ENCODE results near the gene EIF4EBP3. TPM values are rescaled to one million over a fixed set of nuclear protein-coding genes. Genes with fewer than 3 reads are reported as not detected.

EIF4EBP3 gene
- polyA plus RNA-seq, 1 donor from 2014 or later, result 1.0 TPM

DNA sequence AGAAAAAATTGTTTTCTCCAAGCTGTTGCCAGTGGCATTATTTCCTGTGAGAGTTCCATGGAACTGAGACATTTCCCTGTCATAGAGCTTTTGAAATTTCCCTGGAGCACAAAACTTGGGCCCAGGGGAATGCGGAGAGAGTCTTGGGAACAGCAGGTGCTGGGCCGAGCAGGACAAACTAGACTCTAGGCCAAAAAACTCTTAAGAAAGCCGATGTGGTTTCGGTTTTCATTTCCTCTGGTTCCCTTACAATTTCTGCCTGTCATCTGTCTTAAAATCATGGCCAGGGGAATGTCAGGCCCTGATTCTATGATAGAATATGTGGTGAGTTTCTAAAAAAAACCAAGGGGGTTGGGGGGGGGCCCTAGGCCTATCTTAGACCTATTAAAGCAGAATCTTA, 21.7 kb downstream of the EIF4EBP3 start:
- H3K27me3 ChIP-seq (ENCODE audit: insufficient read depth, low read depth, low read length), result no peaks in the 10 kb centered on the region
- no peak overlapping the region for H3K27ac ChIP-seq (ENCODE audit: low read length)
- no peak overlapping the region for H2AFZ ChIP-seq (ENCODE audit: low read depth, low read length)
- no peak overlapping the region for H3K4me3 ChIP-seq (ENCODE audit: low read length)
- H3K4me2 ChIP-seq (ENCODE audit: low read length), result no peak overlapping the region
- no peaks in the 10 kb centered on the region for H3K9me3 ChIP-seq (ENCODE audit: low read length)
- peaks cover 14% of the 10 kb centered on the region for H3K79me2 ChIP-seq (replicated peaks; ENCODE audit: insufficient read depth, low read length)
- no peaks in the 10 kb centered on the region for H4K20me1 ChIP-seq (ENCODE audit: insufficient read depth)
- H3K36me3 ChIP-seq (ENCODE audit: insufficient read depth, low read length), result no peaks in the 10 kb centered on the region
- H3K9me2 ChIP-seq (ENCODE audit: insufficient read depth, low read length), result no peaks in the 10 kb centered on the region
- no peak overlapping the region for H3K9ac ChIP-seq (ENCODE audit: low read length)
- no peaks in the 10 kb centered on the region for H3F3A ChIP-seq (ENCODE audit: insufficient read depth, low read length, poor library complexity, severe bottlenecking)
- TF ChIP-seq MXI1 (conservative IDR thresholded peaks at IDR 0.05; ENCODE audit: poor library complexity, severe bottlenecking) (no peak), SMC3 (conservative IDR thresholded peaks at IDR 0.05; ENCODE audit: poor library complexity) (no peak), EZH2 (IDR thresholded peaks at IDR 0.05; ENCODE audit: borderline replicate concordance, insufficient read depth, low read length, poor library complexity, severe bottlenecking) (no peak), POLR2AphosphoS5 (IDR thresholded peaks at IDR 0.05) (no peak), RAD21 (conservative IDR thresholded peaks at IDR 0.05) (no peak)
- TF ChIP-seq, protein P1, sequence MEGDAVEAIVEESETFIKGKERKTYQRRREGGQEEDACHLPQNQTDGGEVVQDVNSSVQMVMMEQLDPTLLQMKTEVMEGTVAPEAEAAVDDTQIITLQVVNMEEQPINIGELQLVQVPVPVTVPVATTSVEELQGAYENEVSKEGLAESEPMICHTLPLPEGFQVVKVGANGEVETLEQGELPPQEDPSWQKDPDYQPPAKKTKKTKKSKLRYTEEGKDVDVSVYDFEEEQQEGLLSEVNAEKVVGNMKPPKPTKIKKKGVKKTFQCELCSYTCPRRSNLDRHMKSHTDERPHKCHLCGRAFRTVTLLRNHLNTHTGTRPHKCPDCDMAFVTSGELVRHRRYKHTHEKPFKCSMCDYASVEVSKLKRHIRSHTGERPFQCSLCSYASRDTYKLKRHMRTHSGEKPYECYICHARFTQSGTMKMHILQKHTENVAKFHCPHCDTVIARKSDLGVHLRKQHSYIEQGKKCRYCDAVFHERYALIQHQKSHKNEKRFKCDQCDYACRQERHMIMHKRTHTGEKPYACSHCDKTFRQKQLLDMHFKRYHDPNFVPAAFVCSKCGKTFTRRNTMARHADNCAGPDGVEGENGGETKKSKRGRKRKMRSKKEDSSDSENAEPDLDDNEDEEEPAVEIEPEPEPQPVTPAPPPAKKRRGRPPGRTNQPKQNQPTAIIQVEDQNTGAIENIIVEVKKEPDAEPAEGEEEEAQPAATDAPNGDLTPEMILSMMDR (IDR thresholded peaks at IDR 0.05; ENCODE audit: poor library complexity, severe bottlenecking), result no peak

DNA sequence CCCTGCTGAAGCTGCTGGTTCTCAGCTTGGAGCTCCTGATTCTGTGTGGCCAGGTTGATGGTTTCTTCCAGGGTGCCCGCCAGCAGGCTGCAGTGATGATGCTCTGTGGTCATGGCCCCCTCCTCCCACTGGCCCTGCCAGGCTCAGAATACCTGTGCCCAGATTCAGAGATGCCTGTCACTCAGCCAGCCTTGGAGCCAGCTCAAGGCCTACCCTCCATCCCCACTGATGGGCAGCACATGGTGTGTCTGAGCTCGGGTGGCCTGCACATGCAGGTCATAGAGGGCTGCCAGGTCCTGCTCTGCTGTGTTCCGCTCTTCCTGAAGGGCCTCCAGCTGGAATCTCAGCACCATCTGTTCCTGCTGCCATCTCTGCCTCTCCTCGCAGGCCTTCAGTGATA, 22.6 kb downstream of the EIF4EBP3 start:
- Histone ChIP-seq H3K9me2 (ENCODE audit: insufficient read depth, low read length) (no peaks in the 10 kb centered on the region), H3K4me3 (ENCODE audit: low read length) (no peak overlapping the region), H3K79me2 (replicated peaks; ENCODE audit: insufficient read depth, low read length) (peaks cover 11% of the 10 kb centered on the region), H3K4me2 (ENCODE audit: low read length) (no peak overlapping the region), H3K36me3 (ENCODE audit: insufficient read depth, low read length) (no peaks in the 10 kb centered on the region), H3K27ac (ENCODE audit: low read length) (no peak overlapping the region), H3F3A (ENCODE audit: insufficient read depth, low read length, poor library complexity, severe bottlenecking) (no peaks in the 10 kb centered on the region), H4K20me1 (ENCODE audit: insufficient read depth) (no peaks in the 10 kb centered on the region), H3K9me3 (ENCODE audit: low read length) (no peaks in the 10 kb centered on the region), H2AFZ (ENCODE audit: low read depth, low read length) (no peak overlapping the region), H3K9ac (ENCODE audit: low read length) (no peak overlapping the region), H3K27me3 (ENCODE audit: insufficient read depth, low read depth, low read length) (no peaks in the 10 kb centered on the region)
- TF ChIP-seq, protein P1 (IDR thresholded peaks at IDR 0.05; ENCODE audit: poor library complexity, severe bottlenecking), result no peak

DNA sequence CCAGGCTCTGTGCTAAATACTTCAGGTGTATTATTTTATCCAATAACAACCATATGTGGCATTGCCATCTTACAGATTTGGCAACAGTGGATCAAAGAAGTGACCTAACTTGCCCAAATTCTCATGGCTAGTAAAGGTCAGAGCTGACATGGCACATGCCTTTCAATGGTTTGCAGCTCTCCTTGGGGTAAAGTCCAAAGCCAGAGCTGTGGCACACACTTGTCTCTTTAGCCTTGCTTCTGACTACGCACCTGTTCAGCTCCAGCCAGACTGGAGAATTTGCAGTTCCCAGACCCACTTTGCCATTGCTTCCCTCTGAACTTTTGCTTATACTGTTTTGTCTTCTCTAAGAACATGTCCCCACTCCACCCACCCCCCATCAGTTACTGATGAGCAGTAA, 23.0 kb downstream of the EIF4EBP3 start:
- Histone ChIP-seq H3K4me3 (ENCODE audit: low read length) (no peak overlapping the region), H3K9me2 (ENCODE audit: insufficient read depth, low read length) (no peaks in the 10 kb centered on the region), H3K27ac (ENCODE audit: low read length) (no peak overlapping the region), H3K4me2 (ENCODE audit: low read length) (no peak overlapping the region), H3K27me3 (ENCODE audit: insufficient read depth, low read depth, low read length) (no peaks in the 10 kb centered on the region), H3K36me3 (ENCODE audit: insufficient read depth, low read length) (no peaks in the 10 kb centered on the region), H3K79me2 (replicated peaks; ENCODE audit: insufficient read depth, low read length) (peaks cover 6% of the 10 kb centered on the region), H2AFZ (ENCODE audit: low read depth, low read length) (no peak overlapping the region), H4K20me1 (ENCODE audit: insufficient read depth) (no peaks in the 10 kb centered on the region), H3K9ac (ENCODE audit: low read length) (no peak overlapping the region), H3K9me3 (ENCODE audit: low read length) (no peaks in the 10 kb centered on the region), H3F3A (ENCODE audit: insufficient read depth, low read length, poor library complexity, severe bottlenecking) (no peaks in the 10 kb centered on the region)
- TF ChIP-seq RAD21 (conservative IDR thresholded peaks at IDR 0.05) (no peak), MXI1 (conservative IDR thresholded peaks at IDR 0.05; ENCODE audit: poor library complexity, severe bottlenecking) (no peak), EZH2 (IDR thresholded peaks at IDR 0.05; ENCODE audit: borderline replicate concordance, insufficient read depth, low read length, poor library complexity, severe bottlenecking) (no peak), POLR2AphosphoS5 (IDR thresholded peaks at IDR 0.05) (no peak), SMC3 (conservative IDR thresholded peaks at IDR 0.05; ENCODE audit: poor library complexity) (no peak), TAF1 (IDR thresholded peaks at IDR 0.05; ENCODE audit: low read depth) (no peak), EP300 (conservative IDR thresholded peaks at IDR 0.05; ENCODE audit: poor library complexity, severe bottlenecking) (no peak)
- TF ChIP-seq, protein P2, sequence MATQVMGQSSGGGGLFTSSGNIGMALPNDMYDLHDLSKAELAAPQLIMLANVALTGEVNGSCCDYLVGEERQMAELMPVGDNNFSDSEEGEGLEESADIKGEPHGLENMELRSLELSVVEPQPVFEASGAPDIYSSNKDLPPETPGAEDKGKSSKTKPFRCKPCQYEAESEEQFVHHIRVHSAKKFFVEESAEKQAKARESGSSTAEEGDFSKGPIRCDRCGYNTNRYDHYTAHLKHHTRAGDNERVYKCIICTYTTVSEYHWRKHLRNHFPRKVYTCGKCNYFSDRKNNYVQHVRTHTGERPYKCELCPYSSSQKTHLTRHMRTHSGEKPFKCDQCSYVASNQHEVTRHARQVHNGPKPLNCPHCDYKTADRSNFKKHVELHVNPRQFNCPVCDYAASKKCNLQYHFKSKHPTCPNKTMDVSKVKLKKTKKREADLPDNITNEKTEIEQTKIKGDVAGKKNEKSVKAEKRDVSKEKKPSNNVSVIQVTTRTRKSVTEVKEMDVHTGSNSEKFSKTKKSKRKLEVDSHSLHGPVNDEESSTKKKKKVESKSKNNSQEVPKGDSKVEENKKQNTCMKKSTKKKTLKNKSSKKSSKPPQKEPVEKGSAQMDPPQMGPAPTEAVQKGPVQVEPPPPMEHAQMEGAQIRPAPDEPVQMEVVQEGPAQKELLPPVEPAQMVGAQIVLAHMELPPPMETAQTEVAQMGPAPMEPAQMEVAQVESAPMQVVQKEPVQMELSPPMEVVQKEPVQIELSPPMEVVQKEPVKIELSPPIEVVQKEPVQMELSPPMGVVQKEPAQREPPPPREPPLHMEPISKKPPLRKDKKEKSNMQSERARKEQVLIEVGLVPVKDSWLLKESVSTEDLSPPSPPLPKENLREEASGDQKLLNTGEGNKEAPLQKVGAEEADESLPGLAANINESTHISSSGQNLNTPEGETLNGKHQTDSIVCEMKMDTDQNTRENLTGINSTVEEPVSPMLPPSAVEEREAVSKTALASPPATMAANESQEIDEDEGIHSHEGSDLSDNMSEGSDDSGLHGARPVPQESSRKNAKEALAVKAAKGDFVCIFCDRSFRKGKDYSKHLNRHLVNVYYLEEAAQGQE (IDR thresholded peaks at IDR 0.05; ENCODE audit: borderline replicate concordance), result no peak
- TF ChIP-seq, protein P1 (IDR thresholded peaks at IDR 0.05; ENCODE audit: poor library complexity, severe bottlenecking), result no peak

All from neural cell (in vitro differentiated cells).